Left lung (tissue), 10 donors: ENCODE measurements around the gene NOTCH1. TPM values are rescaled to one million over a fixed set of nuclear protein-coding genes. Genes with fewer than 3 reads are reported as not detected.
A peak's percentile ranks its signal among the peaks of the same experiment; 100 is the strongest.

Source experiments
- ATAC-seq: fragments of 200-7000 bp; cut with Tn5 transposase; one replicate; pipeline ENCODE4 v1.9.1; 2020; ENCODE audit warnings: moderate library complexity
- DNase-seq, 4 donors: peaks; one replicate each; pipeline ENCODE4 v3.0.0-alpha.2; 2013 to 2020
- H3K27ac ChIP-seq, 2 donors: fragments of 200-600 bp; sonication (generic) in 1 of 2; one replicate each; pipeline versions ENCODE4 v1.5.0 to v1.8.0; 2020 to 2021
- H3K27me3 ChIP-seq, 2 donors: fragments of 200-600 bp; sonication (generic) in 1 of 2; one replicate each; pipeline versions ENCODE4 v1.5.0 to v1.8.0; 2020 to 2021
- H3K36me3 ChIP-seq, 2 donors: fragments of 200-600 bp; sonication (generic) in 1 of 2; one replicate each; pipeline versions ENCODE4 v1.5.0 to v1.8.0; 2020 to 2021
- H3K4me1 ChIP-seq, 2 donors: fragments of 200-600 bp; one replicate each; pipeline ENCODE4 v1.8.0; 2021
- H3K4me3 ChIP-seq, 2 donors: fragments of 200-600 bp; sonication (generic) in 1 of 2; one replicate each; pipeline versions ENCODE4 v1.5.0 to v1.8.0; 2020 to 2021; ENCODE audit warnings: mild to moderate bottlenecking in 1 of 2
- H3K9me3 ChIP-seq, 2 donors: fragments of 200-600 bp; sonication (generic) in 1 of 2; one replicate each; pipeline versions ENCODE4 v1.5.0 to v1.8.0; 2020 to 2021
- CTCF ChIP-seq, 2 donors: fragments of 200-600 bp; sonication (generic) in 1 of 2; IDR thresholded peaks; one replicate each; pipeline versions ENCODE4 v1.5.0 to v1.8.0; 2021; ENCODE audit warnings: antibody characterized with exemption in 2 of 2
- intact Hi-C, 2 donors: fragments of 100-400 bp; cut with DNase I; formaldehyde crosslinking; loops; one replicate each; pipeline versions ENCODE4 v1.11.2 to v1.14.2; 2022
- polyA plus RNA-seq, 6 donors: library from polyadenylated mRNA; unstranded; fragments of 120-200 nt; gene quantifications; one replicate each; pipeline ENCODE4 v1.2.1, GENCODE V29; 2013; ENCODE audit not compliant: insufficient read length in 6 of 6
- total RNA-seq, 2 donors: library from RNA; stranded (reverse); fragmentation: NEBNext Ultra II Directional; extraction: Animal tissue kit (Norgen Biotek cat#: 25700); gene quantifications; one replicate each; pipeline ENCODE4 v1.2.1, GENCODE V29; 2021
- donor health status: DM: no; HTN: yes; CAD: no.
- donor health status: DM: no; HTN: no; CAD: no.

NOTCH1 gene
- total and polyA plus RNA-seq, 8 donors, result 21.7 to 102 (median 33.7) TPM

DNA sequence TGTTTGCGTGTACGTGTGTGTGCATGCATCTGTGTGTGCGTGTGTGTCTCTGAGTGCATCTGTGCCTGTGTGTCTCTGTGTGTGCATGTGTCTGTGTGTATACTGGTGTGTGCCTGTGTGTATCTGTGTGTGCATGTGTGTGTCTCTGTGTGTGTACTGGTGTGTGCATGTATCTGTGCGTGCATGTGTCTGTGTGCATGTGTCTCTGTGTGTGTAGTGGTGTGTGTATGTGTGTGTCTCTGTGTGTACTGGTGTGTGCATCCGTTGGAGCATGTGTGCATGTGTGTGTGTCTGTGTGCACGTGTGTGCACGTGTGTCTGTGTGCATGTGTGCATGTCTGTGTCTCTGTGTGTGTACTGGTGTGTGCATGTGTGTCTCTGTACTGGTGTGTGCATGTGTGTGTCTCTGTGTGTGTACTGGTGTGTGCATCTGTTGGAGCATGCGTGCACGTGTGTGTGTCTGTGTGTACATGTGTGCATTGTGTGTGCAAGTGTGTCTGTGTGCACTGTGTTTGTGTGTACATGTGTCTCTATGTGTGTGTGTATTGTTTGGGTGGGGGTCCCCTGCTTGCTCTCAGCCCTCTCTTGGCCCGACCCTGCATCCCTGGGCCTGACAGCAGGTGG, 23.8 kb upstream of the NOTCH1 start:
- Histone ChIP-seq H3K4me3 (no peak overlapping the region), H3K27me3 (no peaks in the 10 kb centered on the region), H3K4me1 (peaks cover 26 to 56% of the 10 kb centered on the region in 2 donors), H3K9me3 (no peaks in the 10 kb centered on the region), H3K27ac (no peak overlapping the region), H3K36me3 (no peaks in the 10 kb centered on the region)
- intact Hi-C loops, result no loop called here
- peak in 1 of 4 donors; percentile 10 for DNase-seq
- TF ChIP-seq CTCF (IDR thresholded peaks at IDR 0.05), result no peak
- ATAC-seq, result no peak

- DNase-seq (peak in 1 of 4 donors; percentile 76), ATAC-seq (peak; percentile 3)
- H3K4me3 ChIP-seq, result no peak overlapping the region
- intact Hi-C loops, result no loop called here
- TF ChIP-seq CTCF (IDR thresholded peaks at IDR 0.05), result no peak
- no peak overlapping the region for H3K27ac ChIP-seq
- no peaks in the 10 kb centered on the region for H3K27me3 ChIP-seq
- H3K36me3 ChIP-seq, result no peaks in the 10 kb centered on the region
- H3K9me3 ChIP-seq, result no peaks in the 10 kb centered on the region
- peaks cover 33 to 68% of the 10 kb centered on the region in 2 donors for H3K4me1 ChIP-seq
Measured at GRCh38 chr9:136568288-136569081, 22.6 kb upstream of the NOTCH1 start.

- H3K9me3 ChIP-seq, result no peaks in the 10 kb centered on the region
- intact Hi-C loops, result no loop called here
- no peaks in the 10 kb centered on the region for H3K36me3 ChIP-seq
- no peak overlapping the region for H3K27ac ChIP-seq
- DNase-seq (peak in 3 of 4 donors; percentile 73 to 84 (median 74)), ATAC-seq (peak; percentile 71)
- peaks cover 33 to 74% of the 10 kb centered on the region in 2 donors for H3K4me1 ChIP-seq
- no peaks in the 10 kb centered on the region for H3K27me3 ChIP-seq
- TF ChIP-seq CTCF (IDR thresholded peaks at IDR 0.05), result no peak
- H3K4me3 ChIP-seq, result no peak overlapping the region
Measured at GRCh38 chr9:136567651-136568287, 21.9 kb upstream of the NOTCH1 start.

GRCh38 chr9:136566901-136567300, 21.1 kb upstream of the NOTCH1 start:
- no peak overlapping the region for H3K4me3 ChIP-seq
- H3K36me3 ChIP-seq, result no peaks in the 10 kb centered on the region
- H3K27me3 ChIP-seq, result no peaks in the 10 kb centered on the region
- H3K4me1 ChIP-seq, result peaks cover 26 to 74% of the 10 kb centered on the region in 2 donors
- no peak overlapping the region for H3K27ac ChIP-seq
- peak in 1 of 4 donors; percentile 69 for DNase-seq
- intact Hi-C loops, result no loop called here
- no peaks in the 10 kb centered on the region for H3K9me3 ChIP-seq
- no peak for TF ChIP-seq CTCF (IDR thresholded peaks at IDR 0.05)
- ATAC-seq, result no peak

- no peak overlapping the region for H3K27ac ChIP-seq
- ATAC-seq (no peak), DNase-seq (peak in 1 of 4 donors; percentile 73)
- no peaks in the 10 kb centered on the region for H3K9me3 ChIP-seq
- H3K4me3 ChIP-seq, result no peak overlapping the region
- intact Hi-C loops, result no loop called here
- H3K4me1 ChIP-seq, result peaks cover 26 to 70% of the 10 kb centered on the region in 2 donors
- no peaks in the 10 kb centered on the region for H3K36me3 ChIP-seq
- no peaks in the 10 kb centered on the region for H3K27me3 ChIP-seq
- no peak for TF ChIP-seq CTCF (IDR thresholded peaks at IDR 0.05)
Measured at GRCh38 chr9:136566553-136566895, 20.7 kb upstream of the NOTCH1 start.
